PC-9 (cell line): ENCODE measurements around the gene MGRN1. TPM values are rescaled to one million over a fixed set of nuclear protein-coding genes. Genes with fewer than 3 reads are reported as not detected.

Source experiments
- BruUV-seq: library from RNA; stranded (reverse); fragments of 400-500 nt; replicated peaks from 2 replicates; lab custom pipeline; 2021; lab: Mats Ljungman, UMichigan
- CTCF ChIA-PET: fragments of 300-600 bp; sonication (Branson Sonifier 250); formaldehyde crosslinking; loops from one replicate; lab custom pipeline; 2022; ENCODE audit warnings: antibody characterized with exemption; lab: Charles Lee
- POLR2A ChIA-PET: fragments of 300-600 bp; sonication (Branson Sonifier 250); formaldehyde crosslinking; loops from one replicate; lab custom pipeline; 2022; ENCODE audit warnings: antibody characterized with exemption; ENCODE audit not compliant: unreplicated experiment; lab: Charles Lee
- DNase-seq, 2 experiments: peaks; one replicate each; pipeline versions ENCODE4 v3.0.0 to v3.0.0-alpha.2; 2015 to 2022; ENCODE audit warnings: mixed read lengths in 1 of 2
- H2AFZ ChIP-seq: fragments of 200-600 bp; sonication (generic); 2 replicates; pipeline ENCODE4 v1.8.1; 2017; ENCODE audit warnings: antibody characterized with exemption
- H3F3A ChIP-seq: fragments of 200-600 bp; sonication (generic); 2 replicates; pipeline ENCODE4 v1.8.1; 2017; ENCODE audit warnings: antibody characterized with exemption, mild to moderate bottlenecking, low read depth; ENCODE audit not compliant: insufficient read depth
- H3K27ac ChIP-seq: fragments of 200-600 bp; sonication (generic); 2 replicates; pipeline ENCODE4 v1.6.1; 2016; ENCODE audit warnings: mixed run types
- H3K27me3 ChIP-seq: fragments of 200-600 bp; sonication (generic); 2 replicates; pipeline ENCODE4 v1.6.1; 2016; ENCODE audit warnings: low read depth, mixed run types; ENCODE audit not compliant: insufficient read depth
- H3K36me3 ChIP-seq: fragments of 200-600 bp; sonication (generic); 2 replicates; pipeline ENCODE4 v1.6.1; 2016; ENCODE audit warnings: low read depth, mixed run types
- H3K4me1 ChIP-seq: fragments of 200-600 bp; sonication (generic); replicated peaks from 2 replicates; pipeline ENCODE4 v1.6.1; 2016; ENCODE audit warnings: mixed run types; ENCODE audit not compliant: insufficient read depth
- H3K4me2 ChIP-seq: fragments of 200-600 bp; sonication (generic); 2 replicates; pipeline ENCODE4 v1.6.1; 2017; ENCODE audit warnings: mixed run types
- H3K4me3 ChIP-seq: fragments of 200-600 bp; sonication (generic); 2 replicates; pipeline ENCODE4 v1.6.1; 2016; ENCODE audit warnings: mixed run types
- H3K79me2 ChIP-seq: fragments of 200-600 bp; sonication (generic); 2 replicates; pipeline ENCODE4 v1.6.1; 2017; ENCODE audit warnings: low read depth, mixed run types
- H3K9me2 ChIP-seq: fragments of 200-600 bp; sonication (generic); 2 replicates; pipeline ENCODE4 v1.8.1; 2017; ENCODE audit warnings: mild to moderate bottlenecking; ENCODE audit not compliant: insufficient read depth
- H3K9me3 ChIP-seq: fragments of 200-600 bp; sonication (generic); 2 replicates; pipeline ENCODE4 v1.8.1; 2016; ENCODE audit warnings: low read depth; ENCODE audit not compliant: insufficient read depth
- H4K20me1 ChIP-seq: fragments of 200-600 bp; sonication (generic); 2 replicates; pipeline ENCODE4 v1.8.1; 2017; ENCODE audit not compliant: insufficient read depth
- EZH2 ChIP-seq: fragments of 200-600 bp; sonication (generic); IDR thresholded peaks from 2 replicates; pipeline ENCODE4 v1.8.0; 2017; ENCODE audit warnings: antibody characterized with exemption, low read depth
- intact Hi-C: fragments of 100-400 bp; cut with micrococcal nuclease; formaldehyde crosslinking; loops from one replicate; pipeline ENCODE4 v1.10.0; 2022; ENCODE audit not compliant: unreplicated experiment
- total RNA-seq: library from RNA; stranded (reverse); gene quantifications from 2 replicates; pipeline ENCODE4 v1.2.3, GENCODE V29; 2021
- TF ChIP-seq, protein P1 (sequence below): fragments of 200-600 bp; sonication (generic); conservative IDR thresholded peaks from 2 replicates; pipeline ENCODE4 v1.6.1; 2017; ENCODE audit warnings: mixed run types, antibody characterized with exemption, mild to moderate bottlenecking, moderate library complexity

Gene MGRN1
- total RNA-seq, 1 experiment from 2014 or later = 70.4 TPM

DNA sequence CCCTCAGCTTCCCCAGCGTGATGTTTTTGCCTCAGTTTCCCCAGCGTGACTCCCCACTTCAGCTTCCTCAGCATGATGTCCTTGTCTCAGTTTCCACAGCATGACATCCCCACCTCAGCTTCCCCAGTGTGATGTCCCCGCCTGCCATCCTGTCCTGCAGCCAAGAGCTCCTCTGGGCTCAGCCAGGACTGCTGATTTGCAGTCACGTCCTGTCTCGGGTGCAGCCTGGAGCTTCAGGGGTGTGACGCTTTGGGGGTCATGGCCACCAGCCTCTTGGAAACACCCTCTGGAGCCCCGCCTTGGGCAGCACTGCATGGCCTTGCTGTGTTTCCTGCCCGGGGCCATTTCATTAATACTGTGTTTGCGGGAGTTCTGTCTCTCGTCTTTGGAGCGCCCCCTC lies 52.2 kb downstream of the MGRN1 start:
- no peak for DNase-seq
- H3K36me3 ChIP-seq = no peaks in the 10 kb centered on the region; the same call in 1 of the 2 replicates
- peaks cover 30% of the 10 kb centered on the region for H3K4me1 ChIP-seq
- peaks cover 33% of the 10 kb centered on the region for H3F3A ChIP-seq
- ChIA-PET POLR2A (no interaction called here), CTCF (no interaction called here)
- H3K27ac ChIP-seq = no peak overlapping the region
- no peaks in the 10 kb centered on the region for H3K9me2 ChIP-seq
- no peaks in the 10 kb centered on the region for H3K79me2 ChIP-seq
- no peak overlapping the region for H2AFZ ChIP-seq
- H4K20me1 ChIP-seq = no peaks in the 10 kb centered on the region
- TF ChIP-seq, protein P1, sequence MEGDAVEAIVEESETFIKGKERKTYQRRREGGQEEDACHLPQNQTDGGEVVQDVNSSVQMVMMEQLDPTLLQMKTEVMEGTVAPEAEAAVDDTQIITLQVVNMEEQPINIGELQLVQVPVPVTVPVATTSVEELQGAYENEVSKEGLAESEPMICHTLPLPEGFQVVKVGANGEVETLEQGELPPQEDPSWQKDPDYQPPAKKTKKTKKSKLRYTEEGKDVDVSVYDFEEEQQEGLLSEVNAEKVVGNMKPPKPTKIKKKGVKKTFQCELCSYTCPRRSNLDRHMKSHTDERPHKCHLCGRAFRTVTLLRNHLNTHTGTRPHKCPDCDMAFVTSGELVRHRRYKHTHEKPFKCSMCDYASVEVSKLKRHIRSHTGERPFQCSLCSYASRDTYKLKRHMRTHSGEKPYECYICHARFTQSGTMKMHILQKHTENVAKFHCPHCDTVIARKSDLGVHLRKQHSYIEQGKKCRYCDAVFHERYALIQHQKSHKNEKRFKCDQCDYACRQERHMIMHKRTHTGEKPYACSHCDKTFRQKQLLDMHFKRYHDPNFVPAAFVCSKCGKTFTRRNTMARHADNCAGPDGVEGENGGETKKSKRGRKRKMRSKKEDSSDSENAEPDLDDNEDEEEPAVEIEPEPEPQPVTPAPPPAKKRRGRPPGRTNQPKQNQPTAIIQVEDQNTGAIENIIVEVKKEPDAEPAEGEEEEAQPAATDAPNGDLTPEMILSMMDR = no peak
- no peak for TF ChIP-seq EZH2
- intact Hi-C loops = no loop called here
- no peaks in the 10 kb centered on the region for H3K9me3 ChIP-seq
- no peak overlapping the region for H3K4me3 ChIP-seq
- H3K4me2 ChIP-seq = no peak overlapping the region
- no TSS peak for BruUV-seq
- H3K27me3 ChIP-seq = no peaks in the 10 kb centered on the region

DNA sequence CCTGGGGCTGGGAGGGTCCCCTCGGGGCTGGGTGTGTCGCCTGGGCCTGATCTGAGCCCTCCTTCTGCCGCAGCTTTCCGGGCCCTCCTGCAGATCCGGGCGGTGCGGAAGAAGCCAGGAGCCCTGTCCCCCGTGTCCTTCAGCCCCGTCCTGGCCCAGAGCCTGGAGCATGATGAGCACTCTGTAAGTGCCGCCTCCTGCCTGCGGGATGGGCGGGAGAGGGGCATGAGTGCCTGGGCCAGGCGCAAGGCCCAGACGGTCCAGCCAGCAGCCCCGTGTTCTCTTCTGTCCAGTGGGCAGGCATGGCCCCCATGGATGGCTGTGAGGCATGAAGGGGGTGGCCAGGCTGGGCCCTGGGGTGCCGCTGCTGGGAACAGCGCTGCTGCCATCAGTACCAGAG lies 52.8 kb downstream of the MGRN1 start:
- ChIA-PET POLR2A (no interaction called here), CTCF (no interaction called here)
- no peak overlapping the region for H3K4me3 ChIP-seq
- no peaks in the 10 kb centered on the region for H3K79me2 ChIP-seq
- no peak for DNase-seq
- no peaks in the 10 kb centered on the region for H3K9me2 ChIP-seq
- H3K4me1 ChIP-seq = peaks cover 31% of the 10 kb centered on the region
- no peaks in the 10 kb centered on the region for H4K20me1 ChIP-seq
- H3F3A ChIP-seq = peaks cover 34% of the 10 kb centered on the region
- no peak for TF ChIP-seq EZH2
- TF ChIP-seq, protein P1 = no peak
- no peak overlapping the region for H3K27ac ChIP-seq
- H3K4me2 ChIP-seq = no peak overlapping the region
- no TSS peak for BruUV-seq
- no peaks in the 10 kb centered on the region; the same call in 1 of the 2 replicates for H3K36me3 ChIP-seq
- intact Hi-C loops = no loop called here
- H3K27me3 ChIP-seq = no peaks in the 10 kb centered on the region
- no peaks in the 10 kb centered on the region for H3K9me3 ChIP-seq
- no peak overlapping the region for H2AFZ ChIP-seq

DNA sequence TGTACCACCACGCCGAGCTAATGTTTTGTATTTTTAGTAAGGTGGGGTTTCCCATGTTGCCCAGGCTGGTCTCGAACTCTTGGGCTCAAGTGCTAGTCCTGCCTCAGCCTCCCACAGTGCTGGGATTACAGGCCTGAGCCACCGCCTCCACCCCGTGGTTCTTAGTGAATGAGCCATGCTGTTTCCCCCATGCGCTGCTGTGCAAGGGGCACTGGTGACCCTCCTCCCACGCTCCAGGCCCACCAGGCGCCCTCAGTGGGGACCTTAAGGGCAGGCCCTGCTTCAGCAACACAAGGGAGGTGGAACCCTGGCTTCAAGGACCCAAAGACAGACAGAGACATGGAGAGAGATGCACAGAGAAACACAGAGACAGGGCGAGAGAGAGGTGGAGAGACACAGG lies 53.4 kb downstream of the MGRN1 start:
- no TSS peak for BruUV-seq
- H3K79me2 ChIP-seq = no peaks in the 10 kb centered on the region
- intact Hi-C loops = no loop called here

More for the DNA sequence above, 53.4 kb downstream of the MGRN1 start:
- H3K4me1 ChIP-seq = peaks cover 37% of the 10 kb centered on the region
- no peaks in the 10 kb centered on the region; the same call in 1 of the 2 replicates for H3K36me3 ChIP-seq
- no peak for DNase-seq
- TF ChIP-seq EZH2 = no peak
- TF ChIP-seq, protein P1 = no peak
- no peak overlapping the region for H3K27ac ChIP-seq
- H2AFZ ChIP-seq = no peak overlapping the region
- no peak overlapping the region for H3K4me3 ChIP-seq
- CTCF ChIA-PET = no interaction called here
- no peaks in the 10 kb centered on the region for H3K27me3 ChIP-seq
- H3K9me2 ChIP-seq = no peaks in the 10 kb centered on the region
- POLR2A ChIA-PET = no interaction called here
- peaks cover 40% of the 10 kb centered on the region for H3F3A ChIP-seq
- no peaks in the 10 kb centered on the region for H4K20me1 ChIP-seq
- H3K4me2 ChIP-seq = no peak overlapping the region
- H3K9me3 ChIP-seq = no peaks in the 10 kb centered on the region
